Right ventricle myocardium superior (tissue), 1 donor: Measurements from ENCODE around the gene KIAA0232. TPM values are rescaled to one million over a fixed set of nuclear protein-coding genes. Genes with fewer than 3 reads are reported as not detected.
"Not testable (repeated sequence)": the region's sequence is repeated elsewhere in the genome, so short reads cannot be mapped to it uniquely, and the experiment has no call there.

ENCODE experiments used
- ATAC-seq: fragments of 200-7000 bp; cut with Tn5 transposase; one replicate; pipeline ENCODE4 v1.9.1; 2020; ENCODE audit warnings: mild to moderate bottlenecking; ENCODE audit not compliant: poor library complexity
- DNase-seq: peaks from one replicate; pipeline ENCODE4 v3.0.0-alpha.2; 2020
- intact Hi-C: fragments of 100-400 bp; cut with DNase I; formaldehyde crosslinking; loops from one replicate; pipeline ENCODE4 v1.11.2; 2022
- total RNA-seq: library from RNA; stranded (reverse); fragmentation: NEBNext Ultra II Directional; extraction: Animal tissue kit (Norgen Biotek cat#: 25700); gene quantifications from one replicate; pipeline ENCODE4 v1.2.1, GENCODE V29; 2021
- donor health status: DM: no; HTN: yes; CAD: no; lungs with severe emphysema.

KIAA0232 gene
- total RNA-seq, 1 donor from 2014 or later, result 75.0 TPM

- intact Hi-C loops, result no loop called here
- DNase-seq, result no peak
- no peak for ATAC-seq
Observed at GRCh38 chr4:6886886-6887285, 104.4 kb downstream of the KIAA0232 start.

DNA sequence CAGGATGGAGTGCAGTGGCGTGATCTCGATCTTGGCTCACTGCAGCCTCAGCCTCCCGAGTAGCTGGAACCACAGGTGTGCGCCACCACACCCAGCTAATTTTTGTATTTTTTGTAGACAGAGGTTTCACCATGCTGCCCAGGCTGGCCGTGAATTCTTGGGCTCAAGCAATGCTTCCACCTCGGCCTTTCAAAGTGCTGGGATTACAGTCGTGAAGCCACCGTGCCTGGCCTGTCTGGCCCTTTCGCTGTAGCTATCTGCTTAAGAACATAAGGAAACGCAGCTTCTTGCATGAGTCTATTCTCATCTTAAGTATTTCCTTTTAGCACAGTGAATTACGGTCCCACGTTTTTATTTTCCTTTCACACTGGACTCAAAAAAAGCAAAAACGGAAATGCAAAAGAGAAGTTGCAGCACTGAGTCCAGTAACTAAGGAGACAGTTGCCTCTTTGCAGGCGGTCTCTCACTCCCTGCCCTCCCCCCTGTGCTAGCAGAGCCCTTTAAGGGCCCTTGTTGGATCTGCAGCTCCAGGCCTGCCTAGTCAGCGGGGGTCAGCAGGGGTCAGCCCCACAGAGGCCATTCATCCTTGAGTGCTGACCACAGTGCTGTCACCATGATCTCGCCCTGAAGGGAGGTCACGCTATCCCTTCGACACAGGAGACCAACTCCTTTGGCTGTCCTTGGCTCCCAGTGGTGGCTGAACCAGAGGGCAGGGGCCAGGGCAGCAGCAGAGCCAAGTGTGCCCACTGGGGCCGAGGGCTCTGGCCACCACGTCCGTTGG is 105.3 kb downstream of the KIAA0232 start:
- intact Hi-C loops, result no loop called here
- ATAC-seq (no peak), DNase-seq (peak; percentile 67)

- intact Hi-C loops, result no loop called here
- no peak for DNase-seq
- ATAC-seq, result no peak
Observed at GRCh38 chr4:6888506-6889071, 106.1 kb downstream of the KIAA0232 start.

GRCh38 chr4:6889101-6889735 is 106.7 kb downstream of the KIAA0232 start:
- ATAC-seq (no peak), DNase-seq (no peak)
- intact Hi-C loops, result no loop called here

DNA sequence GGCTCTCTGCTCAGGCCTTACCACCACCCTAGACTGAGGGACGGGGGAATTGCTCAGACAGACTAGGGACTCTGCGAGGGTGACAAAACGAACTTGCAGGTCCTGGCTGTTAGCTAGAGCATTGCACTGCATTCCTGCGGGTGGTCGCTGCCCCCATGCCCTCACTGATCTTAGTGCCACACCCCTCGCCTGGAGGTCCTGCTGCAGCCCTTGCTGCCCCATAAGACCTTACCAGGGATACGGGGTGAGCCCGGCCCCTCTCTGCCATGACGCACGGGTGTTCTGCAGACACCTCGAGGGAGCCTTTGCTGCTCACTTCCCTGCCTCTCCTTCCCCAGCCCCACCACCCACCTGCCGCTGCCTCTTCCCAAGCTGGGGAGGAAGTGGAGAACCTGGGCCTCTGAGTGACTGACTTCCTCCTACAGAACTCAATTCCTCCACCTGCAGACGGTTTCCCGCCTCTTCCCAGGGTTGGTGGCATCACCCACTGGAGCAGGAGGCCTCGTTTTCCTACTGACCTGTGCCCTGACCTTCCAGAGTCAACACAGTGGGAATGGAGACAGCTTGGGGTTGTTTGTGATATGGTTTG is 107.3 kb downstream of the KIAA0232 start:
- ATAC-seq, result no peak
- DNase-seq, result no peak
- intact Hi-C loops, result no loop called here

- no peak for ATAC-seq
- no peak for DNase-seq
- intact Hi-C loops, result no loop called here
Observed at GRCh38 chr4:6890358-6890757, 107.8 kb downstream of the KIAA0232 start.

- ATAC-seq, intact Hi-C loops, DNase-seq: not testable (repeated sequence)
Observed at GRCh38 chr4:6890971-6891370, 108.4 kb downstream of the KIAA0232 start.

GRCh38 chr4:6891436-6892170 is 109.1 kb downstream of the KIAA0232 start:
- intact Hi-C loops, result no loop called here
- DNase-seq (no peak), ATAC-seq (peak; percentile 25)

GRCh38 chr4:6892190-6892908 is 109.8 kb downstream of the KIAA0232 start:
- intact Hi-C loops, result no loop called here
- peak; percentile 70 for DNase-seq

GRCh38 chr4:6892909-6893202 is 110.3 kb downstream of the KIAA0232 start:
- DNase-seq (no peak), ATAC-seq (no peak)
- intact Hi-C loops, result no loop called here

More at GRCh38 chr4:6892190-6892908, 109.8 kb downstream of the KIAA0232 start:
- ATAC-seq, result peak; percentile 67

DNA sequence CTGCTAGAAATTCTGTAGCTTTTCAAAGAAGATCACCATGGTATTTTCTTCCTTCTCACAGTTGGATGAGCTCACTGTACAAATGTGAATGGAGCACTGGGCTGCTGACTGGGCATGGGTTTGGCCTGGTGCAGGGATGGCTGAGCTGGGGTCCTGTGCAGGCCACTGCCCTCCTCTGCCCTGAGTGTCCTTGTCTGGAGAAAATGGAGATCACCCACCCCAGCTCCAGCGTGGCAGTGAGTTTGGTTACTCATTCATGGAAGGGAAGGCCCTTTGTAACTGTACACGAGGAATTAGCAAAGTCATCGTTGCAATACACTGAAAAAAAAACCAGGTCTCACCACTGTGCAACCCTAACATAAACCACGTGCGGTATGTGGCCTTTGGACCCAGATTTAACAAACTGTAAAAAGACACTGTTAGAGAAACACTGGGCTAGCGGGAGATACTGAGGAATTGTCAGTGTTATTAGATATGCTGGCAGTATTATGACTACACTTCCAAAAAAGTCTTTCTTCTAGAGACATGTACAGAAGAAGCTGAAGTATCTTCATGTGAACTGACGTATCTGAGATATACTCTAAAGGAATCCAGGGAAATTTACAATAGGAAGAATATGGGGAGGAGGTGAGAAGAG is 111.0 kb downstream of the KIAA0232 start:
- no peak for DNase-seq
- no peak for ATAC-seq
- intact Hi-C loops, result no loop called here

- DNase-seq (no peak), ATAC-seq (no peak)
- intact Hi-C loops, result no loop called here
Observed at GRCh38 chr4:6894086-6894478, 111.6 kb downstream of the KIAA0232 start.

DNA sequence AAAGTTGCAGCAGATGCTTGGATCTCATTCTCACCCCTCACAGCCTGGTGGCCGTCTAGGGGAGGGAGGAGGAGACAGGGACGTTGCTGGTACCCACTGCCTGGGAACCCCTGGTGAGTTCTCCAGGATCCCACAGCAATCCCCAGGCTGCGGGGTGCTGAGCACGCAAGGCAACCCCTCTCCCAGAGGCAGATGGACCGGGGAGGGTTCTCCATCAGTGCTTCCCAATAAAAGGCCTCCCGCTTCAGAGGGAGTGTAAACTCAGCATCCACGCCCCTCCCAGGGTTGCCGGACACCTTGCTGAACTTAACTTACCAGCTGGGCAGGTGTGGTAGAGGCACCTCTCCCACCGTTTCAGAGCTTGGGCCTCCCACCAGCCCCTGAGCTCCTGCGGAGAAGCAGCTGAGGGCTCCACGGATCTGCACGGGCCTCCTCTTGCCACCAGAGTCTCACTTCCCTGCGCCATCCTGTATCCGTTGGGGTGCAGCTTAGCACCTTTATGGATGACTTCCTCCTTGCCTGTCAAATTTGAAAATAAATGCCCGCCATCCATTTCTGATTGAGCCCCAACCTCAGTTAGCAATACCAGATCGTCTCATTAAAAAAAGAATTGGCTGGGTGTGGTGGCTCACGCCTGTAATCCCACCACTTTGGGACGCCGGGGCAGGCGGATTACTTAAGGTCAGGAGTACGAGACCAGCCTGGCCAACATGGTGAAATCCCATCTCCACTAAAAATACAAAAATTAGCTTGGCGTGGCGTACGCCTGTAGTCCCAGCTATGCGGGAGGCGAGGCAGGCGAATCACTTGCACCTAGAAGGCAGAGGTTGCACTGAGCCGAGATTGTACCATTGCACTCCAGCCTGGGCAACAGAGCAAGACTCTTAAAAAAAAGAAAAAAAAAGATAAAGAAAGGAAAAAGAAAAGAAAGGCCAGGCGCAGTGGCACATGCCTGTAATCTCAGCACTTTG is 112.3 kb downstream of the KIAA0232 start:
- DNase-seq (no peak), ATAC-seq (no peak)
- intact Hi-C loops, result no loop called here

DNA sequence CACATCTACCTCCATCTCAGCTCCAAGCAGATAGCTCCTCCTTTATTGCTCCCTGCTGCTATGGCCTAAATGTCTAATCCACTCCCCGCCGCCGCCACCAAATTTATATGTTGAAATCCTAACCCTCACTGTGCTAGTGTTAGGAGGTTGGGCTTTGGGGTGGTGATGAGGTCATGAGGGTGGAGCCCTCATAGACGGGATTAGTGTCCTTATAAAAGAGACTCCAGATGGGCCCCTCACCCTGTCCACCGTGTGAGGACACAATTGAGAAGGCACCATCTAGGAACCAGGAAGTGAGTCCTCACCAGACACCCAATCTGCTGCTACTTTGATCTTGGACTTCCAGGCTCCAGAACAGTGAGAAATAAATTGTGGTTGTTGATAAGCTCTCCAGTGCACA is 113.5 kb downstream of the KIAA0232 start:
- intact Hi-C loops, result no loop called here
- ATAC-seq, result no peak

GRCh38 chr4:6898763-6899162 is 116.2 kb downstream of the KIAA0232 start:
- DNase-seq (no peak), ATAC-seq (no peak)
- intact Hi-C loops, result no loop called here

More for the DNA sequence above, 113.5 kb downstream of the KIAA0232 start:
- DNase-seq, result no peak

GRCh38 chr4:6900181-6900812 is 117.8 kb downstream of the KIAA0232 start:
- intact Hi-C loops, result no loop called here
- DNase-seq (no peak), ATAC-seq (no peak)

DNA sequence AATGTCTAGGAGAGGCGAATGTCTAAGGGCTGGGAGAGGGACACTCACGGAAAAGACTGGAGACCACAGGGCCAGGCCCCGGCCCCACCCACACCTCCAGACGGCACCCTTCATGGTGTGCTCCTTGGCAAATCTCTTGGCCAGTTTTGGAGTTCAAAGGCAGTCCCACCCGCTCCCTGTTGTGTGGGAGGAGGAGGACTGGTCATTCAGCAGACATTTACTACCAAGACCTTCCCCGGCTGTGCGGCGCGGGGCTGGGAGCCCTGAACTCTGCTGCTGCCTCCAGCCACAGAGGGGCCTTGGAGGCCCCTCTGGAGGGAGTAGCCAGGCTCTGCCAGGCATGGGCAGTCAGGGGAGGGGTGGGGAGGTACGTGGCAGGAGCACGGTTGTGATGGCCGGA is 118.4 kb downstream of the KIAA0232 start:
- ATAC-seq, result no peak
- intact Hi-C loops, result no loop called here
- no peak for DNase-seq
